Activated T-helper 1 cell treated with Interleukin-2 at 50 U/mL for 16 hours (primary cell): ENCODE measurements around the gene KRT17.
"Not testable (repeated sequence)": the region's sequence is repeated elsewhere in the genome, so short reads cannot be mapped to it uniquely, and the experiment has no call there.

Experiments used
- DNase-seq: peaks from one replicate; pipeline ENCODE4 v3.0.0-alpha.2; 2020; ENCODE audit warnings: low read depth

KRT17 gene

DNA sequence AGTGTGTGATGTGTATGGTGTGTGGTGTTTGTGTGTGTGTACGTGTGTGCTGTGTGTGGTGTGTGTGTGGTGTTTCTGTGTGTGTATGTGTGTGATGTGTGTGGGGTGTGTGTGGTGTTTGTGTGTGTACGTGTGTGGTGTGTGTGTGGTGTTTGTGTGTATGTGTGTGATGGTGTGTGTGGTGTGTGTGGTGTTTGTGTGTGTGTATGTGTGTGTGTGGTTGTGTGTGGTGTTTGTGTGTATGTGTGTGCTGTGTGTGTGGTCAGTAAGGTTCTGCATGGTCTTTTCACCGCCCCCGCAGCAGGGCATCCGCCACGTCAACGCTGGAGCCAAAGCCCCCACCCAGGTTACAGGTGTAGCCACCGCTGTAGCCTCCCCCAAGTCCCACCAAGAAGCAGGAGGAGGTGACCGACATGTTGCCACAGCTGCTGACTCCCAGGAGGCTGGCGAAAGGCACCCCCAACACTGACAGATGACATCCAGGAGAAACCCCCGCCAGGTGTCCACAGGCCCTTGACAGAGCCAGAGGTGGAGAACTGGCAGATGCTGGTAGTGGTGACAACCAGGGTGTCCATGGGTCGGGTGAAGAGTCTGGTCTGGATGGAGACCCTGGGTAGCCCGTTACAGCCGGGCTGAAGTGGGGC lies 9.3 kb upstream of the KRT17 start:
- DNase-seq = no peak

DNA sequence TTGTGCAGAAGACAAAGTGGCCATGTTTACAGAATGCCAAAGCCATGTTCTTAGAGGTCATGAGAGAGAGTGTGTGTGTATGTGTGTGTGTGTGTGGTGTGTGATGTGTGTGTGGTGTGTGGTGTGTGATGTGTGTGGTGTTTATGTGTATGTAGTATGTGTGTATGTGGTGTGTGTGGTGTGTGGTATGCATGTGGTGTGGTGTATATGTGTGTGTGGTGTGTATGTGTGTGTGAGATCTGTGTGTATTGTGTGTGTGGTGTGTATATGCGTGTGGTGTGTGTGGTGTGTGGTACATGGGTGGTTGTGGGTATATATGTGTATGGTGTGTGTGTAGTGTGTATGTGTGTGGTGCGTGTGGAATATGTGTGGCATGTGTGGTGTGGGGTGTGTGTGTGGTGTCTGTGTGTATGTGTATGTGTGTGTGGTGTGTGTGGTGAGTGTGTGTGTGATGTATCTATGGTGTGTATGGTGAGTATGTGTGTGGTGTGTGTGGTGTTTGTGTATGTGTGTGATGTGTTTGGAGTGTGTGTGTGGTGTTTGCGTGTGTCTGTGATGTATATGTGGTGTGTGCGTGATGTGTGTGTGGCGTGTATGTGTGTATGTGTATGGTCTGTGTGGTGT lies 8.2 kb upstream of the KRT17 start:
- no peak for DNase-seq

DNA sequence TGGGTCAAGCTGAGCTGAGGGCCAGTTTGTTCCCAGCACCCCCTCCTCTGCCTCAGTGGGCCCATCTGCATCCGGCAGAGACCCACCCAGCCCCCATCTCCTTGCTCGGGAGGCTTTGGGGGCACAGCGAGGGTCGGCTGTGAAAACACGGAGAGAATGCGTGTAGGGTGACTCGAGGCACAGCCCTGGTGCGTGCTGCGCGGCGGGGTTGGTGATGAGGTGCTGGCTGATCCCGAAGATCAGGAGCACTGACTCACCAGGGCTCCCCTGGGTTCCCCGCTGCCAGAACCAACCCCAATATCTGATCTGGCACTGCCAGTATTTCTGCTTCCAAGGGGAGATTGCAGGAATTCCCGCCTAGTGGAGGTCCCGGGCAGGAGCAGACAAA lies 7.5 kb upstream of the KRT17 start:
- DNase-seq = no peak

DNA sequence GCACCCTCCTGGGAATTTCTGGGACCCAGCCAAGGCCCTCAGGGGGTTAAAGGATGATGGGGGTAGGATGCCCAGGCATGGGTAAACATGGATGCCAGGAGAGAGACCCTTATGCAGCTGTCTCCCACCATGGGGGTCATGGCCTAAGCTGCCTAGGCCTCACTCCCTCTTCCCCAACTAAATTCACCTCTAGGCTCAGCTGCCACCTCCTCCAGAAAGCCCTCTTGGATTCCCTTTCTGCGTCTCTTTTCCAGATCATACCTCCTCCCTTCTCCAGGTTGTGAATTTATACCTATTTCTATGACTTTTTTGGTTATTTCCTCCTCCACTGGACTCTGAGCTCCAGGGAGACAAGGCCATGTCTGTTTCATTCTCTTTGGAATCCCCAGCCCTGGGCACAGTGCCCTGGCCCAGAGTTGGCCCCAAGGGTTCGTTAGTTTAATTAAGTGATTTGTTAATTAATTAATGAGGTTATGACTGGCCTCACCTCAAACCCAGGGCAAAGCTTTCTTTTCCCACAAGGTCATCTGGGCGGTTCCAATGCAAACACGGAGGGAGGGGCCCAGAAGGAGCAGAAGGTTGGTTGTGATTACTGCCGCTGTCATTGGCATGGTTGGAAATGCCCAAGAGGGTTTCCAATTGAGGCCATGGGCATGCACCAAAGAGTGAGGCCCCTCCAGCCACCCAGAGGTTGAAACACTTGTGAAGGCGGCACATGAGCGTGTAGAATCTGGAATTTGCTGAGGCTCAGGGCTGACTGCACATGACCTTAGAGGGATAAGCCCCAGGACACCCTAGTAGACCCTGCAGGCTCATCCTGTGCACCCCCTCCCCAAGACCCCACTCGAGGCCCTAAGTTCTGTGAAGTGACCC lies 6.9 kb upstream of the KRT17 start:
- no peak for DNase-seq

DNA sequence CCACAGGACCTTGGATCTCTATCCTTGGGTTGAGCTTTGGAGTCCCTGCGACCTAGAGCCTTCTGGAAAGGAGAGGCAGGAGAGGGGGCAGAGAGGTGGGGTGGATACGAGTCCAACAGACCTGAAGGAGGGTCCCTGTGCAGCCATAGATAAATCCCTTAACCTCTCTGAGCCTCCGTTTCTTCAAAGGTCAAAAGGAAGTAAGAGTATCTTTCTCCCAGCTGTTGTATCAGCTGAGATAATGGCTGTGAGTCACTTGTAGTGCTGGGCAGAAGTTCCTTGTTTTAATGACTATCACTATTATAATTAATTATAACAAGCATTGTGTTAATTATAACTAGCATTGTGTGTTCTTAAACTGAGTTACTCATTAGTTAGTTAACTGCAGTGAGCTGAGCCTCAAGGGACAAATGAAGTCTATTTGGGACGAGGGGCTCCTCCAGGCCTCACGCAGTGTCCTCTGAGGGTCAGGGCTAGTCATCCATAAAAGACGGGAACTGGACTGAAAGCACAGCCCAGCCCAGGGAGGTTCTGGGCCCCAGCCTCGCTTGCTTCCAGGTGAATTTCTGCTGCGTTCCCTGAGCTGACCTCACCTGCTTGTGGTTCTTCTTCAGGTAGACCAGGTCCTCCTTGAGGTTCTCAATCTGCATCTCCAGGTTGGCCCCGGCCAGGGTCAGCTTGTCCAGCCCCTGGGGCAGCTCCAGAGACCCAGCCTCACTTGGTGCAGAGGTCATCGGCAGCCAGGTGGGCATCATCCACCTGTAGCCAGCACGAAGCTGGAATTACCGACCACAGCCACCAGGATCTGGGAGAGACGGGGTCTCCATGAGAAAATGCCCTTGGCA lies 5.7 kb upstream of the KRT17 start:
- no peak for DNase-seq

DNA sequence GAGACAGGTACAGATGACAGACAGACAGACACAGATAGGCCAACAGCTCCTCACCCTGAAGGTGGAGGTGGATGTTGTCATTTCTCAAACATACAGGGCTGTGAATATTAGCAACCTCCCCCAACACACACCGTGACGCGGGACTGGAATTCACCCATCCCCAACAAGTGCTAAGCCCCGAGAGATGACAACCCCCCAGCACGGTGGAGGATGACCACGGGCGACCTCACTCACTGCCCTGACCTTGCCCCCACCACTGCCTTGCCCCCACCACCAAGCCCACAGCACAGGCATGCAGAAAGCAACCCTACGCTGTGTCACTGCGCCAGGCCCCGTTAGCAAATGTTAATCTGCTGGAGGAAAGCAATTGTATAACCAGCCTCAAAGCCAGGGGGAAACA lies 4.9 kb upstream of the KRT17 start:
- DNase-seq = no peak

DNA sequence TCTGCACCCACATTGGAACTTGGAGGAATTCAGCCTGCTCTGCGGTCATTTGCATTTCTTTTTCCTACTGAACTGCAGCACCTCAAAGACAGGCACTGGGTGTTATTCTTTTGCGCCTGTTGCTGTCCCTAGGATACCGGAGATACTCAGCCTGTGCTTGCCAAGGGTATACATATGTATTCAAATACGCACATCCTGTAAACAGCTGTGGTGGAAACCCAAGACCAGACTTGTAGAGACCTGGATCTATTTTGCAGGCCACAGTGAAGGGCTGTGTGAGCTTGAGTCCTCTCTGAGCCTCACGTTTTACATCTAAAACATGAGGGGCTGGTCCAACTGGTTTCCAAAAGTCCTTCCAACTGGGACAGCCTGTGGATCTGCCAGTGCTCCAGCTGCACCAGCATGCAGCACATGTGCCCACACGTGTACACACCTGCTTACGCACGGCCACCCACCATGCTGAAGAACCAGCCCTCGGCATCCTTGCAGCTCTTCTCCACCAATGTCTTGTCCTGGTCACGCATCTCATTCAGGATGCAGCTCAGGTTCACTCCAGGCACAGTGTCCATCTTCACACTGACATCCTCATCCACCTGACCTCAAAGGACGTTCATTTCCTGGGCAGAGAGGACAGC lies 4.4 kb upstream of the KRT17 start:
- not testable (repeated sequence) for DNase-seq

DNA sequence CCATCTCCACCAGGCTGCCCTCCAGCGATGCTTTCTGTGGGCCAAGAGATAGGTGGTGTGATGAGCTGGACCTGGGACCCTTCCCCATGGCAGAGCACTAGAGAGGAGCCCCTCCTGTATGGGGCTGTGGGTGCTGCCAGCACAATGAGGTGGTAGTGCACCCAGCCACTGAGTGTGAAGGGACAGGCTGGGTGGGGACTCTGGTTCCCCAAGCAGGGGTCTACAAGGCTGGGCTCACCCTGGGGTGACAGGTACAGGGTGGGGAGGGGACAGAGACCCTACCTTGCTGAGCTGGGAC lies 3.6 kb upstream of the KRT17 start:
- not testable (repeated sequence) for DNase-seq

DNA sequence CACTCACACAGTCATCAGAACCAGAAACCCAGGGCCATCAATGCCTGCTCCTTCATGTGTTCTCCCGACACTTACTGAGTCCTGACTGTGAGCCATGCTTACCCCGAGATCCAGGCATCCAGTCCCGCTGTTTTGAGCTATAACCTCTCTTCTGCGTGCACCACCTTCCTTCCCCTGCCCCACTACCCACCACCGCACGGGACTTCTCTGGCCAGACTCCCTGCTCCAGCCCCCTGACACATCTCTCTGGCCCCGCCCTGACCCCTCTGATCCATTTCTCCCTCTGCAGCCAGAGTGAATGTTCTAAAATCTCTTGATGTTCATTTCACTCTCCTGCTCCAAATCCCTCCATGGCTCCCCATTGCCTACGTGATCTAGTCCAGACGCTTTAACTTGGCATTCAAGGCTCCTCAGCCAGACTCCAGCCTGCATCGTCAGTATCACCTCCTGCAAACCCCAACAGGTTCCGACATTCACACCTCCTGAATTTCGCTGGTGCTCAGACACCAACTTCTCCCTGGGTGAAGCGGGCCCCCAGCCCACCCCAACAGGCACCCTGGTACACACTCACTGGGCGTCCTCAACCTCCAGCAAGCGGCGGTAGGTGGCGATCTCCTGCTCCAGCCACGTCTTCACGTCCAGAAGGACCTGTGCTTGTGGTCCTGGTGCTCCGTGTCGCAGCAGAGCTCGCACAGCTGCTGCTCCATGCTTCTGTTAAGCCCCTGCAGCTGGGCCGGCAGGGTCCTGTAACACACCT lies 3.1 kb upstream of the KRT17 start:
- DNase-seq = no peak

DNA sequence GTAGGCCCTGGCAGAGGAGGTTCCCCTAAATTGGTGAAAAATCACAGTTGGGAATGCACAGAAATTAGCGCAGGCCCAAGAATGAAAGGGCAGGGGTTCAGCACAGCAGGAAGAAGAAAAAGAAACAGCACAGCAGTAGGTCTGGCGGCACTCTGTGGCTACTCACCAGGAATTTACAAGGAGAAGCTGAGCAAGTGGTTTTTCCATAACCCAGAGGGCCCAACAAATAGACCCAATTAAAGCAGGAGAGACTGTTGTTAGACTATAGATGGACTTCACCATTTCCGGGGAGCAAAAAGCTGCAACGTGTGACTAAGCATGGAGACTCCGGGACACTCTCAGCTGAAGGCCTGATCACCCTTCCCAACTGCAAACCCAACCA lies 2.5 kb upstream of the KRT17 start:
- DNase-seq = not testable (repeated sequence)

DNA sequence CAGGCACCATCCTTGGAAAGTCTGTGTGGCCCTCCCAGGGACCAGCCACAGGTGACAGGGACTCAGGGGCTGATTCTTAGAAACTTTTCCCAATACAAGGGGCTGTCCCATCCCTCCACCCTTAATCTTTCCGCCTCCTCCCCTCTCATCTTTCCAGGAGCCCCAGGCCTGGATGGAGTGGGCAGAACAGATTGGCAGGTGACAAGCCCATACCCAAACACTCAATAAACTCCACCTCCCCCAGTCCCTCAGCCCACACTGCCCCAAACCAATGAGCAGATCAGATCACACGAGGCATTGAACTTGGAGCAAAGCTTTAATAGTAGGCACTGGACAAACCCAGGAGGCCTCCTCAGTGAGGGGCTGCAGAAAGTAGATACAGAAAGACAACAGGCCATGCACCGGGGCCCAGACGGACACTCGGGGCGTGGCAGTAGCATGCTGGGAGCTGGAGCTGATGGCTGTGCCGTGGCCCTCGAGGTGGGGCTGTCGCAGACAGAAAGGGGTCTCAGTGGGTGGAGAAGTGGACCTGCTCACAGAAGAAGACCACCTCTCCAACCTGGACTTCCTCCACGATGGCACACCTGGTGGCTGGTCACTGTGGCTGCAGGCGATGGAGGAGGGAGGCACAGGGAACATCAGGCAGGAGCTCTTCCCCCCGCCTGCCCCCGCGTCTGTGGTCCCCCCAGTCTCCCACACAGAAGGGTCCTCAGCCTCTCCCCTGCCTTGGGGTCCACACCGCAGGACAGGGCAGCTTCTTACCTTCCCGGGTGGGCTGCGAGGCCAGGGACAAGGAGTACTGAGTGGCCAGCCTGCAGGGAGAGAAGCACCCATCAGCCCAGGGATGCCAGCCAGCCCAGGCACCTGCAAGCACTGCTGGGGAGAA lies 1.9 kb upstream of the KRT17 start:
- not testable (repeated sequence) for DNase-seq

DNA sequence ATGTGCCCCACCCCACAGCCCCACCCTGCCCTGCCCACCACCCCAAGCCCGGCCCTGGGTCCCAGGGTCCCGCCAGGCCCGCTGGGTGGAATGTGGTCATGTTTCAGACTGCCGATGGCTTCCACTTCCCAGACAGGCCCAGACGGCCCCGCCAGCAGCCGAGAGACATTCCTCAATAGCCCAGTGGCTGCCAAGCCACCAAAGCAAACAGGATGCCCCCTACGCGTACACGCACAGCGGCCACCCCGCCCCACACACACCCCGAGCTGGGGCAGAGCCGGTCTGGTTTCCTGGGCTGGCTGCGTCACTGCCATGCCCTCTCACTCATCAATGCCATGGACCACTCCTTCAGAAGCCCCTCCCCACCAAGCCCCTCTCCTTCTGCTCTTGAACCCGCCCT lies 1.2 kb upstream of the KRT17 start:
- no peak for DNase-seq

DNA sequence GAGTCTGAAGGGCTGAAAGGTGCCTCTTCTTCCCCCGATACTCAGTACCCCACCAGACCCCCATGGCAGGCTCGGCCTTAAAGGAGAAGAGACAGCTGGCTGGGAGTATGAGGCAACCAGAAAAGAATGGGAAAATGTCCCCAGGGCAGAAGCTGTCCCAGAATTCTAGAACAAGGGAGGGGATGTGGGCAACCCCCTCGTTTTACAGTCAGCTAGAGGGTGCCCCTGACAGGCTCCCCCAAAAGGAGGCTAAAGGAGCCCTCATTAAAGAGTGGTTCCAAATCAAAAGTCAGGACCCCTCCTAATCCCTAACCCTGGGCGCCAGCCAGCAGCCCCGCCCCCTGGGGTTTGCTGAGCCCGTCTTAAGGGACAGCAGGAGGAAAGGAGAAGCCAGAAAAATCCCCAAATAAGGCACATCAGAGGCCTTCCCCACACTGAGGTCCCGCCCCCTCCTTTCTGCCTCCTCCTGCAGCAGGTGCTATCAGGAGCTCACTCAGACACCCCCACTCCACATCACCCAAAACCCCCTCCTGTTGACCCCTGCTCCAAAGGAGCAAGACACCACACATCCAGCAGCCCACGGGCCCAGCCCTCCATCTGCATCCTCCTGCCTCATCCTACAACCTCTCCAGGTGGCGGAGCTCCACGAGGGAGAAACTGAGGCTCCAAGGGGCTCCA lies 1.1 kb downstream of the KRT17 start:
- DNase-seq = not testable (repeated sequence)

DNA sequence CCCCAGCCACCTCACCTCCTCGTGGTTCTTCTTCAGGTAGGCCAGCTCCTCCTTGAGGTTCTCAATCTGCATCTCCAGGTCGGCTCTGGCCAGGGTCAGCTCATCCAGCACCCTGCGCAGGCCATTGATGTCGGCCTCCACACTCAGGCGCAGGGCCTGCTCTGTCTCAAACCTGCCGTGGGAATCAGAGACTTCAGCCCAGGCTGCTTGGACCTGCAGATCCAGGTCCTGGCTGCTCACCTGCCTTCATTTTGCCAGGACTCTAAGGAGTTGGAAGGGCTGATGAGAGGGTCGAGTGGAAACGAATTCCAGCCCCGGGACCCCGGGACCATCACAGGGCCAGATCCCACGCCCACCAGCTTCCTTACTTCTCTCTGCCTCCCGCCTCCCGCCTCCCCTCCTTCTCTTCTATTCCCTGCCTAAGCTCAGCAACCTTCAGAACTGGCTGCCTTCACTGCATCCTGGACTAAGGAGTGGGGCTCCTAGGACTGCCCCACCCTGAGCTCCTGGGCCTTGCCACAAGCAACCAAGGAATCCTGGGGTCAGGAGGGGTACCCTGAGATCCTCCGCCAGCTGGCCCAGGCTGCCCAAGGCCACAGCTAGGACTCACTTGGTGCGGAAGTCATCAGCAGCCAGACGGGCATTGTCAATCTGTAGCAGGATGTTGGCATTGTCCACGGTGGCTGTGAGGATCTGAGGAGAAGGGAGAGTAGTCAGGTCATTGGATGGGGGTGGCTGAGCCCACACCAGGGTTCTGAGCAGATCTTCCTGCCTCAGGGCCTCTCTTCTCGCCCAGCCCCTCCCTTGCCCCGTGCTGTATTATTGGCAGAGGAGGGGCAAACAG lies 1.8 kb downstream of the KRT17 start:
- not testable (repeated sequence) for DNase-seq

DNA sequence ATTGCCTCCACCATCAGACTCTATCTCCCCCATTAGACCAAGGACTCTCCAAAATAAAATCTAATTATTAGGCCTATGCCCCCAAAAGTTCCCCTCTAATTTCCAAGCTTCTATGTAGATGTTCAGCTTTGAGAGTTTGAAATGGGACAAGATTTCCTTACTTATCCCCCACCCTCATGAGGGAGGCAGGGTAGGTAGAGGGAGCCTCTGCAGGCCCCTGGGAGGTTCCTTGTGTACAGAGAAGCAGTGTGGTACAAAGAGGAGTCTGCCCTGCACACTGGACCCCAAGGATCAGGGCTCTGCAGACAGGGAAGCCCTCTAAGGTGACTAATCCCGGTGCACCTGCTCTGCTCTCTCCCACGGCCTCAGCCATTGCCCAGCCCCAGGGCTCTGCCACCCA lies 2.5 kb downstream of the KRT17 start:
- no peak for DNase-seq

DNA sequence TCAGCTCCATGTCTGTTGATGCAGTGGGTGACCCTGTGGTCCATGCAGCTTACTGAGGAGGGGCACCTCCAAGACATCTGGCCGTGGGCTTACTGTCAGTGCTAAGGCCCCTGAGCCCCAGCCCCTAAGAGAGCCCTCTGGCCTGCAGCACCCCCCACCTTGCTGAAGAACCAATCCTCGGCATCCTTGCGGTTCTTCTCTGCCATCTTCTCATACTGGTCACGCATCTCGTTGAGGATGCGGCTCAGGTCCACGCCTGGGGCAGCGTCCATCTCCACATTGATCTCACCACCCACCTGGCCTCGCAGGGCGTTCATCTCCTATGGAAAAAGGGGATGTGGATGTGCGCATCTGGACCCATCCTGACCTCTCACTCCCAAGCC lies 2.9 kb downstream of the KRT17 start:
- not testable (repeated sequence) for DNase-seq

DNA sequence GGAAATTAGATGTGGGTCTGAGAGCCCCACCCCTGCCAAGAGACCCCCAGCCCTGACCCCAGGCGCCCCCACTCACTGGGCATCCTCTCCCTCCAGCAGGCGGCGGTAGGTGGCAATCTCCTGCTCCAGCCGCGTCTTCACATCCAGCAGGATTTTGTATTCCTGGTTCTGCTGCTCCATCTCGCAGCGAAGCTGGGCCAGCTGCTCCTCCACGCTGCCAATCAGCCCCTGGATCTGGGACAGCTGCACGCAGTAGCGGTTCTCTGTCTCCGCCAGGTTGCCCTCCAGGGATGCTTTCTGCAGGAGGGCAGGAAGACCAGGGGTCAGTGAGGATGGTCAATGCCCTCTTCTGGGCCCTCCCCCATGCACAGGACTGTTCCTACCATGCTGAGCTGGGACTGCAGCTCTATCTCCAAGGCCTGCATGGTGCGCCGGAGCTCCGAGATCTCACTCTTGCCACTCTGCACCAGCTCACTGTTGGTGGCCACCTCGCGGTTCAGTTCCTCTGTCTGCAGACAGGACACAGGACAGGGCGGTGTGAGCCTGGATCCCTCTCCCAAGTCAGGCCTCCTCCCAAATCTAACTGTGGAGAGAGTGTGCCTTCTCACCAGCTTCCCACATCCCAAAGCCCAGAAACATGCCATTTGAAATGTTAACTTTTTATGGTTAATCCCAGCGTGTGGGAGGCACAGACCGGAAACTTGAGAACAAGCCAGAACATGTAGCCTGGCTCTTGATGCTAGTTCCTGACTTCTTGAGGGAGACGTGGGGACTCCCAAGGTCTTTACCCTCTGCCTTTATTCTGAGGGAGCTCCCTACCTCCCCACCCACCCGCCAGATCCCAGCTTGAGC lies 3.6 kb downstream of the KRT17 start:
- no peak for DNase-seq
